HG02973 (cell line): ENCODE results near the gene C1orf35.

Source experiments
- ATAC-seq: cut with Tn5 transposase; IDR thresholded peaks from one replicate; pipeline ENCODE4 v1.9.1; 2021; ENCODE audit warnings: moderate library complexity; ENCODE audit not compliant: unreplicated experiment

Gene C1orf35

GRCh38 chr1:228064741-228065542 lies 38.2 kb downstream of the C1orf35 start:
- ATAC-seq: no peak

DNA sequence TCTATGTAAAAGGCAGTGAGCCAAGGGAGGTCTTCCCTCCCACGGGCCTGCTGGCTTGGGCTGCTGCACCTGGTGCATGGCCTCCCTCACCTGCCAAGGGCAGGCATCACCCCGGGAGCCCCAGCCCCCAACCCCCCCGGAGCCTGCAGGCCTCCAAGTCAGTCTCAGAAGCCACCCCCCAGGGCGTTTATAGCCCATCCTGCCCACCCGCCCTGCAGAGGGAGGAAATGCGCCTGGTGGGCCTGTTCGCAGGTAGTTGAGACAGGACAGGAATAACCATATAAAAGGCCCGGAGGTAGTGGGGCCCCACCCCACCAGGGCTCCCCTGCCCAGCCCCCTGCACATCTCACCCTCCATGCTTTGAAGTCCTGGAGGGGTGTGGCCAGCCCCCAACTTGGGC lies 38.8 kb downstream of the C1orf35 start:
- no peak for ATAC-seq

DNA sequence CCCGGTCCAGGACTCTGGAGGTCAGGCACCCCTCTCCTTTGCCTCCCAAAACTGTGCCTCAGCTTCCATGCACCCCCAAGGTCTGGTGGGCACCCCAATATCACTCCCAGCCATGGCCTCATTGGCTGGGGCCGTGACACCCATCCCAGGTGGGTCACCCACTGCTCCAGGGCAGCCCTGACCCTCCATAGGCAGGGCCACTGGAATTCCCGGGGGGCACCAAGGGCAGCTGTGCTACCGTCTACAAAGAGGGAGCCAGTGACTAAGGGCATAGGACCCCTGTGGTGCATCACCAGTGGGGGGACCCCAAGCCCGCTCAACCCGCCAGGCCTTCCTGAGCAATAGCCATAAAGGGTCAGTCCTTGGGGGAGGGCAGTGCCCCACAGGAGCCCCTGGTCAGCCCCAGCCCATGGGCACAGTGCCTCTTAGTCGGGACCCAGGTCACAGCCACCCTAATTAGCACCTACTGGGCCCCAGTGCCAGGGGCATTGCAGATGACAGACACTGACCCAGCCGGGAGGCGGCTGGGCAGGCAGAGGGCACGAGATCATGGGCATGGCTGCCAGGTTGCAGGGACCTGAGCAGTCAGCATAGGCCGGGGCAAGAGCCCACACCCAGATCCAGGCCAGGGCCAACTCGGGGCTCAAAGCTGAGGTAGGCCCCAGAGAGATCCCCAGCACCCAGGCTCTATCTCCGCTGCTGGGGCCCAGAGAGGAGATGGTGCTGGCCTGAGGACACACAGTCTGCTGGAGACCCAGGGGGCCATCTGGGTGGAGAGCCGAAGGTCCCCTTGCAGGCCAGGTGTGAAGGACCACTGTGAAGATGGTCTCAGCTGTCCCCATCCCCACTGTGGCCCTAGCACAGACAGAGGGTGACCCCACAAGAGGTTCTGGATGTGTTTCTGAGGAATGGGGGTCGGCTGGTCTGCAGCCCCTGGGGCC lies 39.6 kb downstream of the C1orf35 start:
- ATAC-seq: no peak

DNA sequence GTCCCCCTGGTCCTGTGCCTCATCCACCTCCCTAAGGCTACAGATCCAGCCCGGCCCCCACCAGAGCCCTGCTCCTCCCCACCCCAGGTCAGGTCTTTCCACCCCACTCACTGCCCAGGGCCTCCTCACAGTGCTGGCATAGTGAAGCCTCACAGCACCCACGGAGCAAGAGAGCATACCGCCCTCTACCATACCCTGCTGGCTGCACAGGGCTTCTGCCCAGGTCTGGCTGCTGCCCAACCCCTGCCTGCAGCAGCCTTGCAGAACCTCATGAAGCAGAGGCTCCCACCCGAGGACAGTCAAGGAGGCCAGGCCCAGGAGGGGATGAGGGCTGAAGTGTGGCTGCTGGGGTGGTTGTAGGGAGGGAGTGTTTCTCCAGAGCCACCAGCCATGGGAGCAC lies 40.3 kb downstream of the C1orf35 start:
- ATAC-seq: no peak

- no peak for ATAC-seq
Observed at GRCh38 chr1:228062085-228062791, 40.9 kb downstream of the C1orf35 start.

GRCh38 chr1:228061411-228062084 lies 41.6 kb downstream of the C1orf35 start:
- no peak for ATAC-seq

DNA sequence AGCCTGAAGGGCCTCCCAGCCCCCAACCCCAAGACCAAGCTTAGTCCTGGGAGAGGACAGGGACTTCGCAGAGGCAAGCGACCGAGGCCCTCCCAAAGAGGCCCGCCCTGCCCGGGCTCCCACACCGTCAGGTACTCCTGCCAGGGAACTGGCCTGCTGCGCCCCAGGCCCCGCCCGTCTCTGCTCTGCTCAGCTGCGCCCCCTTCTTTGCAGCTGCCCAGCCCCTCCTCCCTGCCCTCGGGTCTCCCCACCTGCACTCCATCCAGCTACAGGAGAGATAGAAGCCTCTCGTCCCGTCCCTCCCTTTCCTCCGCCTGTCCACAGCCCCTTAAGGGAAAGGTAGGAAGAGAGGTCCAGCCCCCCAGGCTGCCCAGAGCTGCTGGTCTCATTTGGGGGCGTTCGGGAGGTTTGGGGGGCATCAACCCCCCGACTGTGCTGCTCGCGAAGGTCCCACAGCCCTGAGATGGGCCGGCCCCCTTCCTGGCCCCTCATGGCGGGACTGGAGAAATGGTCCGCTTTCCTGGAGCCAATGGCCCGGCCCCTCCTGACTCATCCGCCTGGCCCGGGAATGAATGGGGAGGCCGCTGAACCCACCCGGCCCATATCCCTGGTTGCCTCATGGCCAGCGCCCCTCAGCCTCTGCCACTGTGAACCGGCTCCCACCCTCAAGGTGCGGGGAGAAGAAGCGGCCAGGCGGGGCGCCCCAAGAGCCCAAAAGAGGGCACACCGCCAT lies 42.5 kb downstream of the C1orf35 start:
- ATAC-seq: no peak

DNA sequence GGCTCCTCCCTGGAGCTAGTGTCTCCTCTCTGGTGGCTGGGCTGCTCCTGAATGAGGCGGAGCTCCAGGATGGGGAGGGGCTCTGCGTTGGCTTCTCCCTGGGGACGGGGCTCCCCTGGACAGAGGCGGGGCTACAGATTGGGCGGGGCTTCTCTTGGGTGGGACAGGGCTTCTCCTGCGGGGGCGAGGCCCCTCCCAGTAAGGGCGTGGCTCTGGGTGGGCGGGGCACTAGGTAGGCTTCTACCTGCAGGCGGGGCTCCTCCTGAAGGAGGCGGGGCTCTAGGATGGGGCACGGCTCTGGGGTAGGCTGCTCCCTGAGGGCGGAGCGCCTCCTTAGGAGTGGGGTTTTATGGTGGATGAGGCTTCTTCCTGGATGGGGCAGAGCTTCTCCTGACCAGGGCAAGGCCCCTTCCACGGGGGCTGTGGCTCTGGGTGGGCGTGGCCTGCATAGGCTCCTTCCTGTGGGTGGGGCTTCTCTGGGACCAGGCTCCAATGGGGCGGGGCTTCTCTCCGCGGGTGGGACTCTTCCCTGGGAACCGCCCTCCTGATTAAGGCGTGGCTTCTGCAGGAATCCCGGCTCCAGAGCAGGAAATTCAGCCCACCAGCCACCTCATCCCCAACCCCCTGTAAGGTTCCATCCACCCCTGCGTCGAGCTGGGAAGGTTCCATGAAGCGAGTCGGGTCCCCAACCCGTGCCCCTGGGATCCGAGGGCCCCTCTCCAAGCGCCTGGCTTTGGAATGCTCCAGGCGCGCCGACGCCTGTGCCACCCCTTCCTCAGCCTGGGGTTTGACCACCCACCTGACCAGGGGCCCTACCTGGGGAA lies 43.3 kb downstream of the C1orf35 start:
- ATAC-seq: no peak

DNA sequence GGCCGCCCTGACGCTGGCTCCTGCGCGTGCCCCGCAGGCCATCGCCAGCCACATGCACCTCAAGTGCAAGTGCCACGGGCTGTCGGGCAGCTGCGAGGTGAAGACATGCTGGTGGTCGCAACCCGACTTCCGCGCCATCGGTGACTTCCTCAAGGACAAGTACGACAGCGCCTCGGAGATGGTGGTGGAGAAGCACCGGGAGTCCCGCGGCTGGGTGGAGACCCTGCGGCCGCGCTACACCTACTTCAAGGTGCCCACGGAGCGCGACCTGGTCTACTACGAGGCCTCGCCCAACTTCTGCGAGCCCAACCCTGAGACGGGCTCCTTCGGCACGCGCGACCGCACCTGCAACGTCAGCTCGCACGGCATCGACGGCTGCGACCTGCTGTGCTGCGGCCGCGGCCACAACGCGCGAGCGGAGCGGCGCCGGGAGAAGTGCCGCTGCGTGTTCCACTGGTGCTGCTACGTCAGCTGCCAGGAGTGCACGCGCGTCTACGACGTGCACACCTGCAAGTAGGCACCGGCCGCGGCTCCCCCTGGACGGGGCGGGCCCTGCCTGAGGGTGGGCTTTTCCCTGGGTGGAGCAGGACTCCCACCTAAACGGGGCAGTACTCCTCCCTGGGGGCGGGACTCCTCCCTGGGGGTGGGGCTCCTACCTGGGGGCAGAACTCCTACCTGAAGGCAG lies 44.0 kb downstream of the C1orf35 start:
- no peak for ATAC-seq

DNA sequence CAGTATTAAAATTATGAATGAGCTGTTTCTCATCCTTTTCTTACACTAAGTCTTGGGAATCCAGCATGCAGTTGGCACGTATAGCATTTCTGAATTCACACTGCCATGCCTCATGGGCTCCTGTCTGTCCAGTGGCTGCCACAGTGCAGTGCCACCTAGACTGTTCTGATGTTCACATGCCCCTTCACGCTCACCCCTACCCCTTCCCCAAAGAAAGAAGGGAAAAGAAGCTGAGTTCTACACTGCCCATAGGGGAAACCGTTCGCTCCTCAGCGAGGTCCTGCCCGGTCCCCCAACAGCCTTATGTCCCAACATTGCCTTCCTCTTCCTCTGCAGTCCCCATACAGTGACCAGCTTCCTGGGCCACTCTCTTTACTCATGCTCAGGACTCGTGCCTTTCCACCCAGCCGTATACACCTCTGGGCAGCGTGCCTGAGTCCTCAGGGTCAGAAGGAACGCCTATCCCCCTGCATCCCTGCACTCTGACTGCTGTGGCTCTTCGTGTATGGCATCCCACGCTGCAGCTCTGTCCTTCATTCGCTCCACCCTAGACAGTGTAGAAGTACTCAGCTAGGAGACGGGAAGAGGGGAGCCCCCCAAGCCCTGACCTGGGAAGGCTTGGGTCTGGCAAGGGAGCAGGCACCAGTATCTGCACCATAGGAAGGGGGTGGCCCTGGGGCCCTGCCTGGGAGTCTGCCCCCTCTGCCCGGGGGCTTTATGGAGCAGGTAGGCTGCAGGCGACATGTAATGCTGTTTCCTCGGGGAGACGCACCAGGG lies 44.8 kb downstream of the C1orf35 start:
- ATAC-seq: no peak
